ENCODE measurements around the gene SPTLC1.
A peak's percentile ranks its signal among the peaks of the same experiment; 100 is the strongest.

GRCh38 chr9:92029553-92029952 is 85.7 kb downstream of the SPTLC1 start:
- TF ChIP-seq NRF1 (IDR thresholded peaks at IDR 0.05; ENCODE audit: low read depth, low read length), result no peak
- no peak for TF ChIP-seq POLR2A (IDR thresholded peaks at IDR 0.05; ENCODE audit: control extremely low read depth in 1 of 2, low read depth in 2 of 2, low read length in 2 of 2)
- no peak for TF ChIP-seq KDM5A (IDR thresholded peaks at IDR 0.05; ENCODE audit: low read length)
- TF ChIP-seq CTCF (IDR thresholded peaks at IDR 0.05; ENCODE audit: control extremely low read depth in 1 of 3, insufficient read depth in 1 of 3, low read depth in 1 of 3, low read length in 3 of 3), result peak in 2 of 3 experiments; percentile 40 to 42; a peak in 3 of 4 replicates
- no peak for TF ChIP-seq GTF2F1 (IDR thresholded peaks at IDR 0.05; ENCODE audit: borderline replicate concordance, low read depth, low read length)
- TF ChIP-seq KDM1A (IDR thresholded peaks at IDR 0.05; ENCODE audit: borderline replicate concordance, low read length), result no peak
- TF ChIP-seq RFX5 (IDR thresholded peaks at IDR 0.05; ENCODE audit: borderline replicate concordance, low read depth, low read length), result no peak
- TF ChIP-seq BACH1 (IDR thresholded peaks at IDR 0.05; ENCODE audit: low read length), result no peak
- TF ChIP-seq CHD2 (IDR thresholded peaks at IDR 0.05; ENCODE audit: low read length), result no peak
- TF ChIP-seq GABPA (IDR thresholded peaks at IDR 0.05; ENCODE audit: borderline replicate concordance, insufficient read depth, low read length), result no peak
- no peak for TF ChIP-seq CBX8 (IDR thresholded peaks at IDR 0.05; ENCODE audit: borderline replicate concordance, low read depth, low read length)
- TF ChIP-seq SP1 (IDR thresholded peaks at IDR 0.05; ENCODE audit: low read depth, low read length), result no peak
- no peak for TF ChIP-seq ATF3 (IDR thresholded peaks at IDR 0.05; ENCODE audit: insufficient read depth, low read depth, low read length)
